CD4-positive, alpha-beta memory T cell (primary cell): ENCODE data around the gene SH3TC2. TPM values are rescaled to one million over a fixed set of nuclear protein-coding genes. Genes with fewer than 3 reads are reported as not detected.

Experiments used
- CTCF ChIA-PET: fragments of 350-600 bp; sonication (Branson Sonifier 250); formaldehyde crosslinking; loops from one replicate; lab custom pipeline; 2021; ENCODE audit warnings: inconsistent platforms; ENCODE audit not compliant: partially characterized antibody; lab: Charles Lee
- POLR2A ChIA-PET: fragments of 350-600 bp; sonication (Branson Sonifier 250); formaldehyde crosslinking; loops from one replicate; lab custom pipeline; 2021; ENCODE audit not compliant: partially characterized antibody; lab: Charles Lee
- DNase-seq, 5 donors: peaks; one replicate each; pipeline versions ENCODE4 v3.0.0 to v3.0.0-alpha.2; 2020 to 2022; ENCODE audit warnings: mixed read lengths in 1 of 5
- H3K27ac ChIP-seq: one replicate; pipeline ENCODE4 v1.7.0; 2013; ENCODE audit warnings: low read depth, low read length
- H3K27me3 ChIP-seq: 2 replicates; pipeline ENCODE4 v1.7.0; 2013; ENCODE audit warnings: mild to moderate bottlenecking, low read length, moderate library complexity; ENCODE audit not compliant: insufficient read depth
- H3K36me3 ChIP-seq: 2 replicates; pipeline ENCODE4 v1.7.0; 2013; ENCODE audit warnings: mild to moderate bottlenecking, low read length, moderate library complexity; ENCODE audit not compliant: insufficient read depth
- H3K4me1 ChIP-seq: 2 replicates; pipeline ENCODE4 v1.7.0; 2013; ENCODE audit warnings: mild to moderate bottlenecking, low read length, moderate library complexity; ENCODE audit not compliant: insufficient read depth
- H3K4me3 ChIP-seq, 2 donors: one replicate each; pipeline ENCODE4 v1.7.0; 2013; ENCODE audit warnings: low read length in 2 of 2, mild to moderate bottlenecking in 1 of 2
- H3K9me3 ChIP-seq, 2 donors: one replicate each; pipeline ENCODE4 v1.7.0; 2013; ENCODE audit warnings: low read length in 2 of 2, control low read depth in 1 of 2; ENCODE audit not compliant: control insufficient read depth in 1 of 2
- H3K27ac Mint-ChIP-seq, 7 donors: one replicate each; pipeline ENCODE4 v1.8.0; 2020 to 2021; ENCODE audit warnings: mixed read lengths in 7 of 7, mild to moderate bottlenecking in 6 of 7, inconsistent platforms in 3 of 7, moderate library complexity in 3 of 7
- H3K27me3 Mint-ChIP-seq, 2 donors: one replicate each; pipeline ENCODE4 v1.8.0; 2020 to 2021; ENCODE audit warnings: mixed read lengths in 2 of 2
- H3K36me3 Mint-ChIP-seq, 2 donors: one replicate each; pipeline ENCODE4 v1.8.0; 2020 to 2021; ENCODE audit warnings: mixed read lengths in 2 of 2, inconsistent platforms in 1 of 2, mild to moderate bottlenecking in 1 of 2
- H3K4me1 Mint-ChIP-seq, 4 donors: one replicate each; pipeline ENCODE4 v1.8.0; 2020 to 2021; ENCODE audit warnings: mixed read lengths in 4 of 4, mild to moderate bottlenecking in 1 of 4
- H3K4me3 Mint-ChIP-seq, 8 donors: one replicate each; pipeline ENCODE4 v1.8.0; 2020 to 2021; ENCODE audit warnings: mixed read lengths in 8 of 8, mild to moderate bottlenecking in 7 of 8, moderate library complexity in 6 of 8, inconsistent platforms in 3 of 8
- H3K9me3 Mint-ChIP-seq, 8 donors: one replicate each; pipeline ENCODE4 v1.8.0; 2020 to 2021; ENCODE audit warnings: mixed read lengths in 8 of 8, mild to moderate bottlenecking in 5 of 8, inconsistent platforms in 3 of 8, moderate library complexity in 1 of 8
- intact Hi-C: fragments of 100-400 bp; cut with micrococcal nuclease; formaldehyde crosslinking; loops from one replicate; pipeline ENCODE4 v1.15.1; 2023
- polyA plus RNA-seq, 2 donors: library from polyadenylated mRNA; unstranded; fragments of 300-500 nt; fragmentation: Illumina TruSeq; gene quantifications; one replicate each; pipeline ENCODE4 v1.2.3, GENCODE V29; 2021
- total RNA-seq, 2 experiments: library from RNA; stranded (reverse); gene quantifications; one replicate each; pipeline ENCODE4 v1.2.3, GENCODE V29; 2021

SH3TC2 gene
- total and polyA plus RNA-seq, 4 experiments from 2014 or later = not detected

- no peak overlapping the region for H3K4me3 ChIP-seq
- H3K27ac ChIP-seq = no peak overlapping the region
- POLR2A ChIA-PET = interaction anchor here (0.9 kb wide), 1 partner anchor 302 kb away, joined by 3 read pairs; no protein-coding TSS in a partner anchor
- H3K27me3 ChIP-seq = no peaks in the 10 kb centered on the region
- Mint-ChIP-seq H3K4me3 (peak overlapping the region in 1 of 8 donors; percentile 22), H3K4me1 (peaks cover 3 to 38% (median 19%) of the 10 kb centered on the region in 4 donors), H3K36me3 (no peaks in the 10 kb centered on the region), H3K27ac (peak overlapping the region in 1 of 7 donors; percentile 27), H3K27me3 (peaks cover 0 to 3% of the 10 kb centered on the region in 2 donors), H3K9me3 (no peaks in the 10 kb centered on the region)
- no peaks in the 10 kb centered on the region for H3K9me3 ChIP-seq
- DNase-seq = peak; percentile 55 to 66 (median 57)
- CTCF ChIA-PET = interaction anchor here (0.6 to 12.2 kb wide), 34 partner anchors 10 to 856 kb away, joined by 3 to 400 read pairs (median 4); no protein-coding TSS in a partner anchor
- H3K4me1 ChIP-seq = peaks cover 10% of the 10 kb centered on the region
- H3K36me3 ChIP-seq = no peaks in the 10 kb centered on the region
- intact Hi-C loops = loop anchor here (1.0 kb wide), 3 partner anchors 214 to 302 kb away; no protein-coding TSS in a partner anchor
These were observed 27.5 kb downstream of the SH3TC2 start for GRCh38 chr5:149035372-149035790.

- no peak overlapping the region for H3K27ac Mint-ChIP-seq
- no peak for DNase-seq
- intact Hi-C loops = no loop called here
- no peaks in the 10 kb centered on the region for H3K9me3 Mint-ChIP-seq
- POLR2A ChIA-PET = no interaction called here
- no peaks in the 10 kb centered on the region for H3K27me3 Mint-ChIP-seq
- Histone ChIP-seq H3K27me3 (no peaks in the 10 kb centered on the region), H3K4me3 (no peak overlapping the region), H3K27ac (no peak overlapping the region), H3K9me3 (no peaks in the 10 kb centered on the region), H3K36me3 (no peaks in the 10 kb centered on the region), H3K4me1 (peaks cover 5% of the 10 kb centered on the region)
- H3K4me1 Mint-ChIP-seq = peaks cover 3 to 17% (median 5%) of the 10 kb centered on the region in 4 donors
- CTCF ChIA-PET = interaction anchor here (12.2 kb wide), 1 partner anchor 292 kb away, joined by 400 read pairs; no protein-coding TSS in a partner anchor
- no peak overlapping the region for H3K4me3 Mint-ChIP-seq
- H3K36me3 Mint-ChIP-seq = no peaks in the 10 kb centered on the region
These were observed 31.9 kb downstream of the SH3TC2 start for GRCh38 chr5:149030838-149031397.

GRCh38 chr5:149030392-149030791, 32.5 kb downstream of the SH3TC2 start:
- Mint-ChIP-seq H3K9me3 (no peaks in the 10 kb centered on the region), H3K4me1 (peaks cover 0 to 12% (median 3%) of the 10 kb centered on the region in 4 donors), H3K36me3 (no peaks in the 10 kb centered on the region), H3K27ac (no peak overlapping the region), H3K4me3 (no peak overlapping the region), H3K27me3 (no peaks in the 10 kb centered on the region)
- Histone ChIP-seq H3K27ac (no peak overlapping the region), H3K9me3 (no peaks in the 10 kb centered on the region), H3K4me3 (no peak overlapping the region), H3K4me1 (peaks cover under 1% of the 10 kb centered on the region), H3K36me3 (no peaks in the 10 kb centered on the region), H3K27me3 (no peaks in the 10 kb centered on the region)
- intact Hi-C loops = no loop called here
- POLR2A ChIA-PET = no interaction called here
- DNase-seq = no peak
- CTCF ChIA-PET = interaction anchor here (12.2 kb wide), 1 partner anchor 292 kb away, joined by 400 read pairs; no protein-coding TSS in a partner anchor

- Histone ChIP-seq H3K27me3 (no peaks in the 10 kb centered on the region), H3K9me3 (no peaks in the 10 kb centered on the region), H3K36me3 (no peaks in the 10 kb centered on the region), H3K4me3 (no peak overlapping the region), H3K4me1 (no peaks in the 10 kb centered on the region), H3K27ac (no peak overlapping the region)
- ChIA-PET POLR2A (no interaction called here), CTCF (interaction anchor here (12.2 kb wide), 1 partner anchor 290 kb away, joined by 400 read pairs; no protein-coding TSS in a partner anchor)
- intact Hi-C loops = no loop called here
- Mint-ChIP-seq H3K36me3 (no peaks in the 10 kb centered on the region), H3K4me3 (no peak overlapping the region), H3K27ac (no peak overlapping the region), H3K27me3 (peaks cover 0 to 1% of the 10 kb centered on the region in 2 donors), H3K4me1 (peaks cover 0 to 7% (median 0%) of the 10 kb centered on the region in 4 donors), H3K9me3 (no peaks in the 10 kb centered on the region)
- no peak for DNase-seq
These were observed 33.9 kb downstream of the SH3TC2 start for GRCh38 chr5:149028984-149029383.

GRCh38 chr5:149028161-149028560, 34.7 kb downstream of the SH3TC2 start:
- Mint-ChIP-seq H3K36me3 (no peaks in the 10 kb centered on the region), H3K27me3 (peaks cover 0 to 1% of the 10 kb centered on the region in 2 donors), H3K4me1 (peaks cover 0 to 7% (median 0%) of the 10 kb centered on the region in 4 donors), H3K4me3 (no peak overlapping the region), H3K27ac (no peak overlapping the region), H3K9me3 (no peaks in the 10 kb centered on the region)
- Histone ChIP-seq H3K4me1 (no peaks in the 10 kb centered on the region), H3K27me3 (no peaks in the 10 kb centered on the region), H3K27ac (no peak overlapping the region), H3K9me3 (no peaks in the 10 kb centered on the region), H3K36me3 (no peaks in the 10 kb centered on the region), H3K4me3 (no peak overlapping the region)
- ChIA-PET CTCF (no interaction called here), POLR2A (no interaction called here)
- DNase-seq = no peak
- intact Hi-C loops = no loop called here

GRCh38 chr5:149027636-149028035, 35.2 kb downstream of the SH3TC2 start:
- peaks cover 0 to 7% (median 0%) of the 10 kb centered on the region in 4 donors for H3K4me1 Mint-ChIP-seq
- DNase-seq = no peak
- no peak overlapping the region for H3K4me3 Mint-ChIP-seq
- Histone ChIP-seq H3K27me3 (no peaks in the 10 kb centered on the region), H3K4me1 (no peaks in the 10 kb centered on the region), H3K9me3 (no peaks in the 10 kb centered on the region), H3K36me3 (no peaks in the 10 kb centered on the region), H3K27ac (no peak overlapping the region), H3K4me3 (no peak overlapping the region)
- intact Hi-C loops = no loop called here
- no peak overlapping the region for H3K27ac Mint-ChIP-seq
- H3K36me3 Mint-ChIP-seq = no peaks in the 10 kb centered on the region
- H3K27me3 Mint-ChIP-seq = peaks cover 0 to 1% of the 10 kb centered on the region in 2 donors
- POLR2A ChIA-PET = no interaction called here
- no peaks in the 10 kb centered on the region for H3K9me3 Mint-ChIP-seq
- CTCF ChIA-PET = interaction anchor here (4.0 kb wide), 1 partner anchor 8 kb away, joined by 24 read pairs; no protein-coding TSS in a partner anchor

GRCh38 chr5:149024943-149025342, 37.9 kb downstream of the SH3TC2 start:
- H3K9me3 ChIP-seq = no peaks in the 10 kb centered on the region
- no peaks in the 10 kb centered on the region for H3K4me1 ChIP-seq
- H3K27ac ChIP-seq = no peak overlapping the region
- ChIA-PET POLR2A (no interaction called here), CTCF (interaction anchor here (1.2 to 4.0 kb wide), 5 partner anchors 9 to 295 kb away, joined by 3 to 24 read pairs (median 5); no protein-coding TSS in a partner anchor)
- no peak overlapping the region for H3K4me3 Mint-ChIP-seq
- H3K36me3 Mint-ChIP-seq = no peaks in the 10 kb centered on the region
- H3K36me3 ChIP-seq = no peaks in the 10 kb centered on the region
- H3K27ac Mint-ChIP-seq = no peak overlapping the region
- H3K27me3 ChIP-seq = no peaks in the 10 kb centered on the region
- intact Hi-C loops = no loop called here
- no peak overlapping the region for H3K4me3 ChIP-seq
- no peaks in the 10 kb centered on the region for H3K4me1 Mint-ChIP-seq
- DNase-seq = no peak
- H3K9me3 Mint-ChIP-seq = peaks cover 0 to 3% (median 0%) of the 10 kb centered on the region in 8 donors
- peaks cover 0 to 5% of the 10 kb centered on the region in 2 donors for H3K27me3 Mint-ChIP-seq
